ENCODE results near the gene PRR36. TPM values are rescaled to one million over a fixed set of nuclear protein-coding genes. Genes with fewer than 3 reads are reported as not detected.
A peak's percentile ranks its signal among the peaks of the same experiment; 100 is the strongest.
"Not testable (repeated sequence)": the region's sequence is repeated elsewhere in the genome, so short reads cannot be mapped to it uniquely, and the experiment has no call there.

Gene PRR36
- total RNA-seq, 2 experiments from 2014 or later = 0.10 TPM; not detected in 1

GRCh38 chr19:7863971-7864689 is 10.1 kb downstream of the PRR36 start:
- Mint-ChIP-seq H3K4me1 (peaks cover 16% of the 10 kb centered on the region), H3K27me3 (peaks cover 63% of the 10 kb centered on the region), H3K36me3 (no peaks in the 10 kb centered on the region), H3K4me3 (no peak overlapping the region), H3K9me3 (no peaks in the 10 kb centered on the region), H3K27ac (no peak overlapping the region)
- DNase-seq = no peak

DNA sequence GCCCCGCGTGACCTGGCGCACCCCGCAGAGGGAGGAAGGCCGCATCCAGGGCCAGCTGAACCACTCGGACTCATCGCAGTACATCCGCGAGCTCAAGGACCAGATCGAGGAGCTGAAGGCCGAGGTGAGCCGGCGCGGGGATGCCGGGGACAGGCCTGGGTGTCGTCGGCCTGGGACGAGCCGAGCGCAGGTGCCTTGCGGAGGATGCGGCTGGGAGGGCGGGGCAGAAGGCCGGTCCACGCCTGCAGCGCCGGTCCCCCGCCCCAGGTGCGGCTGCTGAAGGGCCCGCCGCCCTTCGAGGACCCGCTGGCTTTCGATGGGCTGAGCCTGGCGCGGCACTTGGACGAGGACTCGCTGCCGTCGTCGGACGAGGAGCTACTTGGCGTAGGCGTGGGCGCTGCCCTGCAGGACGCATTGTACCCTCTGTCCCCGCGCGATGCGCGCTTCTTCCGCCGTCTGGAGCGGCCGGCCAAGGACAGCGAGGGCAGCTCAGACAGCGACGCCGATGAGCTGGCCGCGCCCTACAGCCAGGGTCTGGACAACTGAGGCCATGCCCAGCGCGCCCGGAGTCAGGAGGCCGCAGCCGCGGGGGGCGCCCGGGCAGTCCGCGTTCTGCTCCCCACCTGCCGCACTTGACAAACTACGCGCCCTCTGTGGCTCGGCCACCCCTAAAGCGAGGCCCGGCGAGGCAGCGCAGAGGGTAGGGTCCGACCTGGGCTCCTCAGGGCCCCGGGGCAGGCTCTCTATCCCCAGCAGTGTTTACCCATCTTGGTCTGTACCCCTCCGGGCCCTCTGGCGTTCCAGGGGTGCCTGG is 10.8 kb downstream of the PRR36 start:
- Mint-ChIP-seq H3K4me3 (no peak overlapping the region), H3K27ac (no peak overlapping the region), H3K9me3 (no peaks in the 10 kb centered on the region), H3K27me3 (peaks cover 63% of the 10 kb centered on the region), H3K36me3 (no peaks in the 10 kb centered on the region), H3K4me1 (peaks cover 13% of the 10 kb centered on the region)
- DNase-seq = peak; percentile 28

- Mint-ChIP-seq H3K27ac (no peak overlapping the region), H3K9me3 (no peaks in the 10 kb centered on the region), H3K27me3 (peaks cover 61% of the 10 kb centered on the region), H3K4me3 (peak overlapping the region; percentile 59), H3K36me3 (no peaks in the 10 kb centered on the region), H3K4me1 (peaks cover 13% of the 10 kb centered on the region)
- DNase-seq = peak; percentile 78
Observed at GRCh38 chr19:7862413-7862951, 11.7 kb downstream of the PRR36 start.

DNA sequence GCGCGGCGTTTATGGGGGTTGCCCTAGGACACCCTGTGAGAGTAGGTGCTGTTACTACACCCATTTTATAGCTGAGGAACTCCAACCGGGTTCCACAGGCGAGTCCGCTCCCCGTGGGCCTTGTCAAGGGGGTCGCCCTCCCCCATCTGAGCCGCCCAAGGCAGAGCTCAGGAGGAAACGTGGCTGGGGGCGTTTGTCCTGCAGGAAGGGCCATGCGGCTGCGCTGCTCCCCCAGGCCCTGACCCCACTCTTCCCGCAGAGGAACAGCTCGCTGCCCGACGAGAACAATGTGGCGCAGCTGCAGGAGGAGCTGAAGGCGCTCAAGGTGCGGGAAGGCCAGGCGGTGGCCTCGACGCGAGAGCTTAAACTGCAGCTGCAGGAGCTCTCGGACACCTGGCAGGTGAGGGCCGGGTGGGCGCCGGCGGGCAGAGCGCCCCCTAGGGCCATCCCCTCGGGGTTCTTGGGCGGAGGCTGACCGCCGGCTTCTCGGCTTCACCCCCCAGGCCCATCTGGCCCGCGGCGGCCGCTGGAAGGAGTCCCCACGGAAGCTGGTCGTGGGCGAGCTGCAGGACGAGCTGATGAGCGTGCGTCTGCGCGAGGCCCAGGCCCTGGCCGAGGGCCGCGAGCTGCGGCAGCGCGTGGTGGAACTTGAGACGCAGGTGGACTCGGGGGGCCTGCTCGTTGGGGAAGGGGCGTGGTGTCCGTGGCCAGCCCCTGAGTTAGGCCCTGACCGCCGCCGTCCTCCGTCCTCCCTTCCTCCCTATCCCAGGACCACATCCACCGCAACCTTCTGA is 12.4 kb downstream of the PRR36 start:
- no peak for DNase-seq
- Mint-ChIP-seq H3K27me3 (peaks cover 61% of the 10 kb centered on the region), H3K9me3 (no peaks in the 10 kb centered on the region), H3K4me3 (peak overlapping the region; percentile 59), H3K36me3 (no peaks in the 10 kb centered on the region), H3K27ac (no peak overlapping the region), H3K4me1 (peaks cover 13% of the 10 kb centered on the region)

DNA sequence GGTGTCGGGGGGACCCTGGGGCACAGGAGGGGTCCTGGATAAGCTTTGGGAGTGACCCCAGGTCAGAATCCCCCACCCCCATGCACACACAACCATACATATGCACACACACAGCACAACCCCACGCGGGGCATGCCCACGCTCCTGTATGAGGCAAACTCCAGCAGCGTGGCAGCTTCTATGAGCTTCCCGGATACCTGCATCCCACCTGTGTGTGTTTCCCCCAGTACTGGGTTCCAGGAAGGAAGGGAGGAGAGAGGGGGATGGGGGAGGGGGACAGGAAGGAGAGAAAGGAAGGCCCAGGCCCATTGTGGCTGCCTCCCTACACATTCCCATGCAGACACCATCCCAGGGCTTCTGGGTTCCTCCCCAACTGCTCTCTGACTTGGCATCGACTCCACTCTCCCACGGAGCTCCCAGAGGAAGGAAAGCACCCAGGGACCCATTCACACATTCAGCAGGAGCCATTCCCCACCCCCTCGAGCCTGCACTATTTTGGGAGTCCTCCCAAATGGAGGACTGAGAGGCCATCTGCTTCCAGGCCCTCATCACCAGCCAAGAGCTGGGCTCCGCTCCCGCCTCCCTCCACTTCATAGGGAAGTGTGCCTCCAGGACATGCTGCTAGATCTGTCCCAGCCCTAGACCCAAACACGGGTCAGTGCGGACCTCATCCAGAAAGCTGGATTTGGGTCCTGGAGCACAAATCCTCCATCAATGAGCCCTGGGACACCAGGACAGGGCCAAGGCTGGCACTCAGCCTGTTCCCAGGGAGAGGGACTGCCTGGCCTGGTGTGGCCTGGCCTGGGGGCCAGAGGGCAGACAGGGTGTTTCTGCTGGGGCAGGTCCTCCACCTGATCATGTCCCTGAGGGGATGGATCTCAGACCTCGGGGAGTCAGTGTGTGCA is 13.2 kb downstream of the PRR36 start:
- no peaks in the 10 kb centered on the region for H3K36me3 Mint-ChIP-seq
- no peaks in the 10 kb centered on the region for H3K9me3 Mint-ChIP-seq
- DNase-seq = no peak
- peaks cover 57% of the 10 kb centered on the region for H3K27me3 Mint-ChIP-seq
- no peak overlapping the region for H3K27ac Mint-ChIP-seq
- peaks cover 13% of the 10 kb centered on the region for H3K4me1 Mint-ChIP-seq
- H3K4me3 Mint-ChIP-seq = no peak overlapping the region

- Mint-ChIP-seq H3K27me3 (peaks cover 48% of the 10 kb centered on the region), H3K36me3 (no peaks in the 10 kb centered on the region), H3K27ac (no peak overlapping the region), H3K4me1 (peaks cover 8% of the 10 kb centered on the region), H3K9me3 (no peaks in the 10 kb centered on the region), H3K4me3 (no peak overlapping the region)
- no peak for DNase-seq
Observed at GRCh38 chr19:7859831-7860713, 14.1 kb downstream of the PRR36 start.

DNA sequence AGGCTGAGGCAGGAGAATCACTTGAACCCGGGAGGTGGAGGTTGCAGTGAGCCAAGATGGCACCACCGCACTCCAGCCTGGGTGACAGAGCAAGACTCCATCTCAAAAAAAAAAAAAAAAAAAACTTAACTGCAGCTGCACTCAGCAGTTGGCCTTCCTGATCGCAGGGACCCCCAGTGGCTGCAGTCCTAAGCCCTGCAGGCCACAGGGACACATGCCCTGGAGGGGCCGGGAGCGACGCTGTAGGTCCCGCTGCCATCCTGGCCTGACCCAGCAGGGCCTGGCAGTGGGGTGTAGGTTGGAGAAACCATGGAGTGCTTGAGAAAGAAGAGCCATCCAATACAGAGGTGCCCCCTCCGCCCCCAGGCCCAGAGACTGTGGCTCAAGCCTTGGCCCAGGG is 15.1 kb downstream of the PRR36 start:
- H3K4me1 Mint-ChIP-seq, H3K27ac Mint-ChIP-seq, H3K9me3 Mint-ChIP-seq, DNase-seq, H3K4me3 Mint-ChIP-seq, H3K36me3 Mint-ChIP-seq: not testable (repeated sequence)
- H3K27me3 Mint-ChIP-seq = peaks cover 39% of the 10 kb centered on the region

GRCh38 chr19:7858109-7858770 is 15.9 kb downstream of the PRR36 start:
- Mint-ChIP-seq H3K4me1 (peaks cover 3% of the 10 kb centered on the region), H3K27me3 (peaks cover 31% of the 10 kb centered on the region), H3K27ac (no peak overlapping the region), H3K36me3 (no peaks in the 10 kb centered on the region), H3K4me3 (no peak overlapping the region), H3K9me3 (no peaks in the 10 kb centered on the region)
- DNase-seq = no peak

GRCh38 chr19:7857727-7858108 is 16.5 kb downstream of the PRR36 start:
- DNase-seq = no peak
- no peaks in the 10 kb centered on the region for H3K36me3 Mint-ChIP-seq
- H3K9me3 Mint-ChIP-seq = no peaks in the 10 kb centered on the region
- peaks cover 28% of the 10 kb centered on the region for H3K27me3 Mint-ChIP-seq
- H3K4me1 Mint-ChIP-seq = peaks cover 7% of the 10 kb centered on the region
- no peak overlapping the region for H3K27ac Mint-ChIP-seq
- no peak overlapping the region for H3K4me3 Mint-ChIP-seq

DNA sequence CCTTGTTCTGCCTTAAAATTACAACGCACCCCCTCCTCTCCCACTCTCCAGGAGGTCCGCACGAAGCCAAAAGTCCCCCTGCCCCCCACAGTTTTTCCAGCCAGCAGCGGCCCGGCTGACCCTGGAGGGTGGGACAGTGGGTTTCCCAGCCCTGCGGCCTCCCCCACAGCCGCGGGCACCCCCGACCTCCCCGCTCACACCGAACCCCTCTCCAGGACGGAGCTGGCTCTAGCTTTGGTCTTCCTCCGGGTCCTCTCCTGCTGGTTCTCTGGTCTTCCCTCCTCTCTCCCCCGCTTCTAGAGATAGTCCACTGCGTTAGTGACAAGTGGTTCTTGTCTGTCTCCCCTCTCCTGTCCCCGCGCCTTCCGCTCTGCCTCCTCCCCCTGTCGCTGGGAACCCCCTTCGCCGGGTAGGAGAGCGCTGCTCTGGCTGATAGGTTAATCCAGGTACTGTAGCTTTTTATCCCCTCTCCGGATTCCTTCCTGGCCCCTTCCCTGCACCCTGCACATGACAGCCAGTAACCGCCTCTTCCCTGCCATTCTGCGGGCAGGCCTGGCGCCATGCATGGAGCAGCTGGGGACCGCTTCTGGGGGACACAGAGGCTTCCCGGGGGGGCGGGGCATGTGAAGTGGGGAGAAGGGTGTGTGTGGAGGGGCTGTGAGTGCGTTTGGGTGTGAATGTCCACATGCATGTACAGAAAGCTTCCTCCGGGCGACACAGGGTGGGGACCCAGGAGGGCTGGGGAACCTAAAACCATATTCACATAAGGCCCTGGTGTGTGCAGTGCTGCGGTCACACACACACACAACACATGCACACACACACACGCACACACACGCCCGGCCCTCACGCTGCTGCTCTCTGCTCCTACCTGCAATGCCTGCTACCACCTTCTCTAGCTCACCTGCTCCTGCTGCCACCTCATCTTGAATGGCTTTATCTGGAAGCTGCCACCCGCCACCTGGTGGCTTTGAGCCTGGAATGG is 17.2 kb downstream of the PRR36 start:
- DNase-seq = no peak
- H3K27ac Mint-ChIP-seq = no peak overlapping the region
- no peaks in the 10 kb centered on the region for H3K36me3 Mint-ChIP-seq
- peaks cover 5% of the 10 kb centered on the region for H3K4me1 Mint-ChIP-seq
- H3K9me3 Mint-ChIP-seq = no peaks in the 10 kb centered on the region
- H3K4me3 Mint-ChIP-seq = no peak overlapping the region
- H3K27me3 Mint-ChIP-seq = peaks cover 23% of the 10 kb centered on the region

DNA sequence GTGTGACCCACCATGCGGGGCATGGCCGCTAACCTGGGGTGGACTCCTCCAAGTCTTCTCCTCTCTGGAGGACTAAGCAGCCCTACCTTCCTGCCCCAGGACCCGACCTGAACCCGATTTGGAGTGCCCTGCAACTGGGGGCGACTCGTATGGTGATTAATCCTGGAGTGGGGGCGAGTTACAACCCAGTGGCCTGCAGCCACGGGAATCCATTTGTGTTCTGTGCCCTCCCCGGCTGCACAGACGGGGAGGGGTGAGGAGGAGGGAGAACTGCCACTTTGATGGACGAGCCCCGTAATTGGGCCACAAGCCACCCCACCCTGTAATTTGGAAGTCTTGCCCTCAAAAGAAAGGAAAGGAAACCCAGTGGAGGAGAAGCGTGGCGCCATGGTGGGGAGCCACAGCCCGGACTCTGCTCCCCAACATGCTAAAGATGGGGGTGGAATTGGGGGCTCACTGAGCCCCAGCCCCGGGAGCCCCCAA is 18.0 kb downstream of the PRR36 start:
- Mint-ChIP-seq H3K27me3 (peaks cover 18% of the 10 kb centered on the region), H3K4me1 (peaks cover 3% of the 10 kb centered on the region), H3K36me3 (no peaks in the 10 kb centered on the region), H3K4me3 (no peak overlapping the region), H3K27ac (no peak overlapping the region), H3K9me3 (no peaks in the 10 kb centered on the region)
- DNase-seq = no peak

Data from activated naive CD8-positive, alpha-beta T cell treated with anti-CD3 and anti-CD28 coated beads for 36 hours (primary cell).